ENCODE measurements around the gene UCP2.

Gene UCP2

GRCh38 chr11:74021998-74022397 is 39.4 kb upstream of the UCP2 start:
- no peak overlapping the region for H3K4me3 ChIP-seq (ENCODE audit: low read depth, low read length)
- TF ChIP-seq, protein P1, sequence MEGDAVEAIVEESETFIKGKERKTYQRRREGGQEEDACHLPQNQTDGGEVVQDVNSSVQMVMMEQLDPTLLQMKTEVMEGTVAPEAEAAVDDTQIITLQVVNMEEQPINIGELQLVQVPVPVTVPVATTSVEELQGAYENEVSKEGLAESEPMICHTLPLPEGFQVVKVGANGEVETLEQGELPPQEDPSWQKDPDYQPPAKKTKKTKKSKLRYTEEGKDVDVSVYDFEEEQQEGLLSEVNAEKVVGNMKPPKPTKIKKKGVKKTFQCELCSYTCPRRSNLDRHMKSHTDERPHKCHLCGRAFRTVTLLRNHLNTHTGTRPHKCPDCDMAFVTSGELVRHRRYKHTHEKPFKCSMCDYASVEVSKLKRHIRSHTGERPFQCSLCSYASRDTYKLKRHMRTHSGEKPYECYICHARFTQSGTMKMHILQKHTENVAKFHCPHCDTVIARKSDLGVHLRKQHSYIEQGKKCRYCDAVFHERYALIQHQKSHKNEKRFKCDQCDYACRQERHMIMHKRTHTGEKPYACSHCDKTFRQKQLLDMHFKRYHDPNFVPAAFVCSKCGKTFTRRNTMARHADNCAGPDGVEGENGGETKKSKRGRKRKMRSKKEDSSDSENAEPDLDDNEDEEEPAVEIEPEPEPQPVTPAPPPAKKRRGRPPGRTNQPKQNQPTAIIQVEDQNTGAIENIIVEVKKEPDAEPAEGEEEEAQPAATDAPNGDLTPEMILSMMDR (IDR thresholded peaks at IDR 0.05; ENCODE audit: borderline replicate concordance, insufficient read depth, low read depth, low read length), result no peak

GRCh38 chr11:74020539-74020938 is 37.9 kb upstream of the UCP2 start:
- H3K4me3 ChIP-seq (ENCODE audit: low read depth, low read length), result no peak overlapping the region
- TF ChIP-seq, protein P1 (IDR thresholded peaks at IDR 0.05; ENCODE audit: borderline replicate concordance, insufficient read depth, low read depth, low read length), result no peak

GRCh38 chr11:74019860-74020259 is 37.2 kb upstream of the UCP2 start:
- no peak overlapping the region for H3K4me3 ChIP-seq (ENCODE audit: low read depth, low read length)
- TF ChIP-seq, protein P1 (IDR thresholded peaks at IDR 0.05; ENCODE audit: borderline replicate concordance, insufficient read depth, low read depth, low read length), result no peak

DNA sequence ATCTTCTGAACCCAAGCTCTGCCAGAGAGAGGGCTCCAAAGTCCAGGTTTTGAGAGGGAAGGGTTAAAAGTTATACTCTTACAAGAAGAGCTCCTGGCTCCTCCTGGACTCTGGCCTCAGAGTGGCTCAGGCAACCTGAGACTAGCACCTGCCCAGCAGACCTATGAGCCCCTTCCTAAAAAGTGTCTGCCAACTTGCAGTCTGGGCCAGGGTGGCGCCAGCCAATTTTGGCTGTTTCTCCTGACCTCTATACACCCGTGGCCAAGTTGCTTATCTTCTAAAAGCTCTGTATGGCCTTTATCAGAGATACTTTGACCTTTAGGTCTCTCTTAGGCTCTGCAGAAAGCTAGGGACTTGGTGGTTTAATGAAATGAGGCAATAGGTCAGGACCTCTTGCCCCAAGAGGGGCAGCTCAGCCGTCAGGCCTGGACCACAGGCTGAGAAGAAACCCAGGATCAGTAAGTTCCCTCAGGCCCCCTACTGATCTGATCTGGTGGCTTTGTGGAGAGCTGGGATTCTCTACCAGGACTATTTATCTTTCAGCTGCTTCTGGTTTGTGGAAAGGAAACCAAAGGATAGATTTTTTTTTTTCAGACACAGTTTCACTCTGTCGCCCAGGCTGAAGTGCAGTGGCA is 36.6 kb upstream of the UCP2 start:
- H3K4me3 ChIP-seq (ENCODE audit: low read depth, low read length), result no peak overlapping the region
- TF ChIP-seq, protein P1 (IDR thresholded peaks at IDR 0.05; ENCODE audit: borderline replicate concordance, insufficient read depth, low read depth, low read length), result no peak

GRCh38 chr11:74018331-74019005 is 35.8 kb upstream of the UCP2 start:
- TF ChIP-seq, protein P1 (IDR thresholded peaks at IDR 0.05; ENCODE audit: borderline replicate concordance, insufficient read depth, low read depth, low read length), result no peak

DNA sequence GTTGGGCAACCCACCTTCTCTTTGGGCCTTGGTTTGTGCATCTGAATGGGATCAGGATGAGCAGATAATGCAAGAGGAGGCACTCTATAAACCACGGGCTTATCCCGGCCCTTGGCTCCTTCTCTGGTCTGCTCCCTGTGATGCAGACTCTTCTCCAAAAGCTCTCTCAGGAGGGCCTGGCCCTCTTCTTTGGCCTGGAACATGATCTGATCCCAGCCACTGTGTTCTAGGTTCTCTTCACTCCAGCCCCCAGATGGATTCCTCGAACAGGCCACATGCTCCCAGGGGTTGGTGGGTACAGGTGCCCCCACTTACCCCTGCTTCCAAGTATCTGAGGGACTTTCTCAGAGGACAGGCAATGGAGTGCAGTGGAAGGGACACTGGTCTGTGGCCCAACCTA is 35.0 kb upstream of the UCP2 start:
- TF ChIP-seq, protein P1 (IDR thresholded peaks at IDR 0.05; ENCODE audit: borderline replicate concordance, insufficient read depth, low read depth, low read length), result no peak

More at GRCh38 chr11:74018331-74019005, 35.8 kb upstream of the UCP2 start:
- H3K4me3 ChIP-seq (ENCODE audit: low read depth, low read length), result no peak overlapping the region

More for the DNA sequence above, 35.0 kb upstream of the UCP2 start:
- no peak overlapping the region for H3K4me3 ChIP-seq (ENCODE audit: low read depth, low read length)
